ENCODE measurements around the gene INPP4A. TPM values are rescaled to one million over a fixed set of nuclear protein-coding genes. Genes with fewer than 3 reads are reported as not detected.

The INPP4A gene
- total and polyA plus RNA-seq, 9 of the 15 experiments (the other 6 are each of a cell fraction or from before 2014, with no cell fraction given): 1.8 to 15.7 (median 8.3) TPM

DNA sequence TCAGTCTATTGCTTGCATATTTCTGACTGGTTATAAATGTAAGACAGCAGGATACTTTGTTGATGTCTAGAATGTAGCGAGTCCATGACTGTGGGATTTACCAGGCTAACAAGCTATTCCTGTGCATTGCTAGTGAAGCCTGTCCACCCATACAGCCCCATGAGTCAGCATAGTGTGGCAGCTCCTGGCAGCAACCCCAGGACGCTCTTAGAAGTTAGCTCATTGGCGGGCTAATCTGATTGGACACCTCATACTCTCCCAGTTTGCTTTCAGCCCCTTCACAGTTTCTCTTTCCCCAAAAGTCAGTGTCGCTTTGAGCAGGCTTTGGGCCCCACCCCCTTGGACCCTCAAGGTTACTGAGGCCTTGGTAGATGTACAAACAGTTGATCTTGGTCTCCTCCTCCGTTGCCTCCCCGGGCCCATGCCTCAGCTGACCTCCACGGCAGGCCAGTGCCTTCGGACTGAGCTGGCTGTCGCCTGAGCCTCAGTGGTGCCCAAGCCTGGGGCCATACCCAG is 115.7 kb downstream of the INPP4A start (continued):
- TF ChIP-seq, protein P1, sequence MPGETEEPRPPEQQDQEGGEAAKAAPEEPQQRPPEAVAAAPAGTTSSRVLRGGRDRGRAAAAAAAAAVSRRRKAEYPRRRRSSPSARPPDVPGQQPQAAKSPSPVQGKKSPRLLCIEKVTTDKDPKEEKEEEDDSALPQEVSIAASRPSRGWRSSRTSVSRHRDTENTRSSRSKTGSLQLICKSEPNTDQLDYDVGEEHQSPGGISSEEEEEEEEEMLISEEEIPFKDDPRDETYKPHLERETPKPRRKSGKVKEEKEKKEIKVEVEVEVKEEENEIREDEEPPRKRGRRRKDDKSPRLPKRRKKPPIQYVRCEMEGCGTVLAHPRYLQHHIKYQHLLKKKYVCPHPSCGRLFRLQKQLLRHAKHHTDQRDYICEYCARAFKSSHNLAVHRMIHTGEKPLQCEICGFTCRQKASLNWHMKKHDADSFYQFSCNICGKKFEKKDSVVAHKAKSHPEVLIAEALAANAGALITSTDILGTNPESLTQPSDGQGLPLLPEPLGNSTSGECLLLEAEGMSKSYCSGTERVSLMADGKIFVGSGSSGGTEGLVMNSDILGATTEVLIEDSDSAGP (CRISPR knock-in tag; IDR thresholded peaks at IDR 0.05): no peak
- no peak for TF ChIP-seq PTRF (tag; IDR thresholded peaks at IDR 0.05)
- no peak for TF ChIP-seq ESRRA (IDR thresholded peaks at IDR 0.05; ENCODE audit: borderline replicate concordance, low read depth)
- no peak for TF ChIP-seq ZNF639 (CRISPR knock-in tag; conservative IDR thresholded peaks at IDR 0.05 in 1 of 2, IDR thresholded peaks at IDR 0.05 in 1 of 2)
- TF ChIP-seq HNRNPUL1 (IDR thresholded peaks at IDR 0.05; ENCODE audit: low read length): no peak
- no peak for TF ChIP-seq FOXP4 (CRISPR knock-in tag; IDR thresholded peaks at IDR 0.05; ENCODE audit: borderline replicate concordance)
- TF ChIP-seq ZNF212 (CRISPR knock-in tag; IDR thresholded peaks at IDR 0.05): no peak
- TF ChIP-seq TGIF2 (CRISPR knock-in tag; IDR thresholded peaks at IDR 0.05): no peak
- no peak for TF ChIP-seq STAT5B (CRISPR knock-in tag; IDR thresholded peaks at IDR 0.05)
- no peak for TF ChIP-seq ZFP30 (CRISPR knock-in tag; IDR thresholded peaks at IDR 0.05; ENCODE audit: borderline replicate concordance)
- TF ChIP-seq ZNF280B (CRISPR knock-in tag; IDR thresholded peaks at IDR 0.05): no peak
- no peak for TF ChIP-seq ARHGAP35 (IDR thresholded peaks at IDR 0.05; ENCODE audit: partially characterized antibody)
- no peak; the same call in 1 of the 2 replicates for TF ChIP-seq KLF13 (tag; IDR thresholded peaks at IDR 0.05; ENCODE audit: borderline replicate concordance, low read depth)
